GM12874 (cell line): Measurements from ENCODE around the gene IRS2.

Source experiments
- CTCF ChIP-seq: IDR thresholded peaks from 2 replicates; pipeline ENCODE4 v1.5.1; 2011; ENCODE audit warnings: low read depth, mild to moderate bottlenecking, control low read depth, low read length, moderate library complexity; ENCODE audit not compliant: insufficient read depth

The IRS2 gene

GRCh38 chr13:109759609-109760008 lies 26.8 kb downstream of the IRS2 start:
- no peak for TF ChIP-seq CTCF

GRCh38 chr13:109758937-109759480 lies 27.4 kb downstream of the IRS2 start:
- no peak for TF ChIP-seq CTCF

GRCh38 chr13:109756778-109757177 lies 29.6 kb downstream of the IRS2 start:
- TF ChIP-seq CTCF = no peak

GRCh38 chr13:109755997-109756396 lies 30.4 kb downstream of the IRS2 start:
- TF ChIP-seq CTCF = no peak

- no peak for TF ChIP-seq CTCF
These were observed 30.8 kb downstream of the IRS2 start for GRCh38 chr13:109755551-109755950.

- TF ChIP-seq CTCF = no peak
These were observed 34.9 kb downstream of the IRS2 start for GRCh38 chr13:109751477-109751876.

- no peak for TF ChIP-seq CTCF
These were observed 36.1 kb downstream of the IRS2 start for GRCh38 chr13:109750221-109750775.
